Natural killer cell (primary cell): ENCODE data around the gene SPATC1L. TPM values are rescaled to one million over a fixed set of nuclear protein-coding genes. Genes with fewer than 3 reads are reported as not detected.

Experiments used
- ATAC-seq, 3 donors: fragments of 150-1000 bp in 2 of 3; fragments of 200-7000 bp in 1 of 3; cut with Tn5 transposase; 1 replicate in 1 of 3; 2 replicates in 2 of 3; pipeline ENCODE4 v1.10.0; 2021; ENCODE audit warnings: mild to moderate bottlenecking in 2 of 3, moderate library complexity in 2 of 3
- DNase-seq, 2 donors: peaks; one replicate each; pipeline versions ENCODE4 v3.0.0 to v3.0.0-alpha.2; 2013 to 2021; ENCODE audit warnings: mixed read lengths in 1 of 2
- H3K27ac ChIP-seq: one replicate; pipeline ENCODE4 v1.5.1; 2013; ENCODE audit warnings: mild to moderate bottlenecking, low read length
- H3K27me3 ChIP-seq: one replicate; pipeline ENCODE4 v1.6.1; 2013; ENCODE audit warnings: low read length; ENCODE audit not compliant: control insufficient read depth, insufficient read depth
- H3K36me3 ChIP-seq: one replicate; pipeline ENCODE4 v1.6.1; 2013; ENCODE audit warnings: low read length; ENCODE audit not compliant: control insufficient read depth, insufficient read depth
- H3K4me1 ChIP-seq: one replicate; pipeline ENCODE4 v1.6.1; 2013; ENCODE audit warnings: low read length; ENCODE audit not compliant: control insufficient read depth, insufficient read depth
- H3K4me3 ChIP-seq: one replicate; pipeline ENCODE4 v1.5.1; 2013; ENCODE audit warnings: low read length
- H3K9me3 ChIP-seq: one replicate; pipeline ENCODE4 v1.6.1; 2013; ENCODE audit warnings: low read length; ENCODE audit not compliant: control insufficient read depth, insufficient read depth
- H3K27ac Mint-ChIP-seq, 2 donors: one replicate each; pipeline ENCODE4 v1.8.0; 2022; ENCODE audit warnings: mild to moderate bottlenecking in 2 of 2, mixed read lengths in 2 of 2, moderate library complexity in 1 of 2
- H3K27me3 Mint-ChIP-seq, 2 donors: one replicate each; pipeline ENCODE4 v1.8.0; 2022; ENCODE audit warnings: low read depth in 2 of 2, mixed read lengths in 2 of 2
- H3K36me3 Mint-ChIP-seq: one replicate; pipeline ENCODE4 v1.8.0; 2022; ENCODE audit warnings: mixed read lengths
- H3K4me1 Mint-ChIP-seq, 2 donors: one replicate each; pipeline ENCODE4 v1.8.0; 2022; ENCODE audit warnings: mixed read lengths in 2 of 2
- H3K4me3 Mint-ChIP-seq: one replicate; pipeline ENCODE4 v1.8.0; 2022; ENCODE audit warnings: mild to moderate bottlenecking, moderate library complexity, mixed read lengths
- H3K9me3 Mint-ChIP-seq, 2 donors: one replicate each; pipeline ENCODE4 v1.8.0; 2022; ENCODE audit warnings: mixed read lengths in 2 of 2
- CTCF ChIP-seq: fragments of 200-600 bp; IDR thresholded peaks from one replicate; pipeline ENCODE4 v1.8.0; 2022; ENCODE audit warnings: antibody characterized with exemption
- WGBS: methylation state at CpG from one replicate; pipeline ENCODE4 v1.1.7; 2013; ENCODE audit warnings: missing lambda C conversion rate; ENCODE audit not compliant: insufficient coverage; 5-methylcytosine and 5-hydroxymethylcytosine counted together
- intact Hi-C: fragments of 100-400 bp; cut with micrococcal nuclease; formaldehyde crosslinking; loops from one replicate; pipeline ENCODE4 v1.14.2; 2022
- total RNA-seq, 4 donors: library from RNA; stranded (reverse); fragments of 120-200 nt in 1 of 4; gene quantifications; one replicate each; pipeline versions ENCODE4 v1.2.3 to v1.2.4, GENCODE V29; 2013 to 2022

The SPATC1L gene
- total RNA-seq = 1 to 10 TPM in 2 of 3 donors, under 1 TPM in 1; 0.18 to 4.0 (median 2.7) TPM
- 3.2 TPM for total RNA-seq (2013)

GRCh38 chr21:46183910-46184624, at the start of gene SPATC1L:
SPATC1L (minus strand) TSS chr21:46184459; CDS start chr21:46182816, 1,643 bp downstream.
- peak within 1 kb of the TSS; percentile 71 for H3K4me3 ChIP-seq
- DNase-seq (peak; percentile 25 to 66), ATAC-seq (peak in 2 of 3 donors; percentile 38 to 62)
- Mint-ChIP-seq H3K4me1 (no peaks in the 10 kb centered on the region), H3K4me3 (peak within 1 kb of the TSS; percentile 73), H3K9me3 (no peaks in the 10 kb centered on the region), H3K27me3 (no peaks in the 10 kb centered on the region), H3K27ac (peak within 1 kb of the TSS; percentile 82 to 87), H3K36me3 (no peaks in the 10 kb centered on the region)
- intact Hi-C loops = loop anchor here (2.0 to 5.0 kb wide), 2 partner anchors 42 to 45 kb away; partner anchors contain the start of gene LSS
- H3K9me3 ChIP-seq = no peaks in the 10 kb centered on the region
- H3K27ac ChIP-seq = peak within 1 kb of the TSS; percentile 74
- H3K27me3 ChIP-seq = no peaks in the 10 kb centered on the region
- H3K4me1 ChIP-seq = peaks cover 16% of the 10 kb centered on the region
- TF ChIP-seq CTCF = no peak
- WGBS = 16% methylated on average over 18 of the region's 24 CpGs
- no peaks in the 10 kb centered on the region for H3K36me3 ChIP-seq

GRCh38 chr21:46229923-46230260, 45.6 kb upstream of the SPATC1L start:
- no peak for ATAC-seq
- peaks cover 88 to 89% of the 10 kb centered on the region in 2 donors for H3K4me1 Mint-ChIP-seq
- no peak for TF ChIP-seq CTCF
- Histone ChIP-seq H3K27me3 (no peaks in the 10 kb centered on the region), H3K27ac (no peak overlapping the region), H3K4me3 (peak overlapping the region; percentile 35), H3K4me1 (peaks cover 30% of the 10 kb centered on the region), H3K9me3 (no peaks in the 10 kb centered on the region), H3K36me3 (peaks cover 7% of the 10 kb centered on the region)
- H3K9me3 Mint-ChIP-seq = no peaks in the 10 kb centered on the region
- H3K4me3 Mint-ChIP-seq = peak overlapping the region; percentile 65
- WGBS = 96% methylated on average over 3 of the region's 6 CpGs
- no peaks in the 10 kb centered on the region for H3K27me3 Mint-ChIP-seq
- intact Hi-C loops = loop anchor here (2.0 kb wide), 2 partner anchors 23 to 45 kb away; partner anchors contain the start of gene SPATC1L
- H3K27ac Mint-ChIP-seq = peak overlapping the region; percentile 79 to 88
- no peak for DNase-seq
- H3K36me3 Mint-ChIP-seq = peaks cover 4% of the 10 kb centered on the region

GRCh38 chr21:46229133-46229922, 45.1 kb upstream of the SPATC1L start:
- ATAC-seq (peak; percentile 16 to 66 (median 20)), DNase-seq (no peak)
- 3% methylated on average over 69 of the region's 72 CpGs for WGBS
- Histone ChIP-seq H3K4me1 (peaks cover 25% of the 10 kb centered on the region), H3K27ac (no peak overlapping the region), H3K9me3 (no peaks in the 10 kb centered on the region), H3K27me3 (no peaks in the 10 kb centered on the region), H3K4me3 (peak overlapping the region; percentile 35), H3K36me3 (peaks cover 3% of the 10 kb centered on the region)
- intact Hi-C loops = loop anchor here (2.0 kb wide), 2 partner anchors 23 to 45 kb away; partner anchors contain the start of gene SPATC1L
- Mint-ChIP-seq H3K27ac (peak overlapping the region; percentile 78 to 88), H3K9me3 (no peaks in the 10 kb centered on the region), H3K36me3 (no peaks in the 10 kb centered on the region), H3K4me3 (peak overlapping the region; percentile 95), H3K27me3 (no peaks in the 10 kb centered on the region), H3K4me1 (peaks cover 82 to 83% of the 10 kb centered on the region in 2 donors)
- TF ChIP-seq CTCF = peak; percentile 64
